Astrocyte of the cerebellum (primary cell): ENCODE results near the gene ZSWIM7.
"Not testable (repeated sequence)": the region's sequence is repeated elsewhere in the genome, so short reads cannot be mapped to it uniquely, and the experiment has no call there.

Source experiments
- DNase-seq: peaks from one replicate; pipeline ENCODE4 v3.0.0-alpha.2; 2011; ENCODE audit warnings: low read depth
- H3K4me3 ChIP-seq: 2 replicates; pipeline ENCODE4 v1.5.1; 2011; ENCODE audit warnings: mild to moderate bottlenecking, low read depth, low read length, moderate library complexity
- CTCF ChIP-seq: IDR thresholded peaks from 2 replicates; pipeline ENCODE4 v1.5.1; 2012; ENCODE audit warnings: low read length, low read depth, moderate library complexity, mild to moderate bottlenecking; ENCODE audit errors: missing control alignments
- in situ Hi-C: cut with HindIII; loops from 2 replicates; pipeline ENCODE4 v1.10.0; 2017; ENCODE audit warnings: low sequenced_read_pairs

The ZSWIM7 gene

GRCh38 chr17:16001226-16001897, 1.9 kb upstream of the ZSWIM7 start:
- no peak for DNase-seq
- no peak for TF ChIP-seq CTCF
- in situ Hi-C loops: no loop called here
- H3K4me3 ChIP-seq: peak overlapping the region; percentile 73

GRCh38 chr17:15999974-16000827, 697 bp upstream of the ZSWIM7 start:
- no peak for DNase-seq
- H3K4me3 ChIP-seq: peak overlapping the region; percentile 73
- no peak for TF ChIP-seq CTCF
- in situ Hi-C loops: no loop called here

- H3K4me3 ChIP-seq: no peak overlapping the region
- no peak for DNase-seq
- in situ Hi-C loops: no loop called here
- TF ChIP-seq CTCF: no peak
Observed at GRCh38 chr17:15998031-15998562, 1.4 kb downstream of the ZSWIM7 start.

- no peak for TF ChIP-seq CTCF
- in situ Hi-C loops: no loop called here
- DNase-seq: no peak
- no peak overlapping the region for H3K4me3 ChIP-seq
Observed at GRCh38 chr17:15996322-15996721, 3.2 kb downstream of the ZSWIM7 start.

- in situ Hi-C loops: no loop called here
- DNase-seq: no peak
- no peak for TF ChIP-seq CTCF
- H3K4me3 ChIP-seq: no peak overlapping the region
Observed at GRCh38 chr17:15981646-15982580, 17.6 kb downstream of the ZSWIM7 start.

GRCh38 chr17:15981208-15981607, 18.3 kb downstream of the ZSWIM7 start:
- in situ Hi-C loops: no loop called here
- H3K4me3 ChIP-seq: no peak overlapping the region
- DNase-seq: no peak
- no peak for TF ChIP-seq CTCF

- DNase-seq, in situ Hi-C loops: not testable (repeated sequence)
Observed at GRCh38 chr17:15979013-15979412, 20.5 kb downstream of the ZSWIM7 start.

More at GRCh38 chr17:15979013-15979412, 20.5 kb downstream of the ZSWIM7 start:
- not testable (repeated sequence) for H3K4me3 ChIP-seq
